Thyroid gland (tissue), 4 donors: Measurements from ENCODE around the gene RNF26. TPM values are rescaled to one million over a fixed set of nuclear protein-coding genes. Genes with fewer than 3 reads are reported as not detected.

Source experiments
- DNase-seq, 2 donors: peaks; one replicate each; pipeline ENCODE4 v3.0.0-alpha.2; 2019
- H3K27ac ChIP-seq, 3 donors: fragments of 200-600 bp; sonication (generic); 1 replicate in 2 of 3; 2 replicates in 1 of 3; pipeline ENCODE4 v1.5.1; 2016 to 2019; ENCODE audit warnings: mild to moderate bottlenecking in 1 of 3, moderate library complexity in 1 of 3
- H3K27me3 ChIP-seq: fragments of 200-600 bp; sonication (generic); one replicate; pipeline ENCODE4 v1.5.1; 2019
- H3K36me3 ChIP-seq, 2 donors: fragments of 200-600 bp; sonication (generic); one replicate each; pipeline ENCODE4 v1.5.1; 2016 to 2019
- H3K4me1 ChIP-seq, 2 donors: fragments of 200-600 bp; sonication (generic); one replicate each; pipeline ENCODE4 v1.5.1; 2017 to 2019
- H3K4me3 ChIP-seq, 3 donors: fragments of 200-600 bp; sonication (generic); replicated peaks in 1 of 3; 1 replicate in 2 of 3; 2 replicates in 1 of 3; pipeline ENCODE4 v1.5.1; 2016; ENCODE audit warnings: mild to moderate bottlenecking in 1 of 3
- H3K9me3 ChIP-seq: fragments of 200-600 bp; sonication (generic); one replicate; pipeline ENCODE4 v1.5.1; 2017
- CTCF ChIP-seq, 6 experiments: fragments of 200-600 bp in 3 of 6; fragments of 450-650 bp in 3 of 6; sonication (generic) in 3 of 6; IDR thresholded peaks; one replicate each; pipeline ENCODE4 v1.5.1; 2016 to 2019; ENCODE audit warnings: antibody characterized with exemption in 6 of 6, mild to moderate bottlenecking in 2 of 6, inconsistent platforms in 1 of 6, moderate library complexity in 1 of 6
- POLR2A ChIP-seq, 2 donors: fragments of 450-650 bp; IDR thresholded peaks; one replicate each; pipeline ENCODE4 v1.6.1; 2017; ENCODE audit warnings: antibody characterized with exemption in 2 of 2, mild to moderate bottlenecking in 2 of 2, moderate library complexity in 1 of 2
- WGBS, 2 donors: methylation state at CpG; one replicate each; pipeline ENCODE4 v1.1.5; 2017; 5-methylcytosine and 5-hydroxymethylcytosine counted together
- intact Hi-C: fragments of 100-400 bp; cut with DNase I; formaldehyde crosslinking; loops from one replicate; pipeline ENCODE4 v1.15.1; 2023
- total RNA-seq, 4 donors: library from RNA; depleted of rRNA; stranded (reverse); fragments of >200 nt; gene quantifications; one replicate each; pipeline ENCODE4 v1.2.3, GENCODE V29; 2016

The RNF26 gene
- total RNA-seq, 4 donors from 2014 or later: 10.1 to 18.9 (median 14.1) TPM

DNA sequence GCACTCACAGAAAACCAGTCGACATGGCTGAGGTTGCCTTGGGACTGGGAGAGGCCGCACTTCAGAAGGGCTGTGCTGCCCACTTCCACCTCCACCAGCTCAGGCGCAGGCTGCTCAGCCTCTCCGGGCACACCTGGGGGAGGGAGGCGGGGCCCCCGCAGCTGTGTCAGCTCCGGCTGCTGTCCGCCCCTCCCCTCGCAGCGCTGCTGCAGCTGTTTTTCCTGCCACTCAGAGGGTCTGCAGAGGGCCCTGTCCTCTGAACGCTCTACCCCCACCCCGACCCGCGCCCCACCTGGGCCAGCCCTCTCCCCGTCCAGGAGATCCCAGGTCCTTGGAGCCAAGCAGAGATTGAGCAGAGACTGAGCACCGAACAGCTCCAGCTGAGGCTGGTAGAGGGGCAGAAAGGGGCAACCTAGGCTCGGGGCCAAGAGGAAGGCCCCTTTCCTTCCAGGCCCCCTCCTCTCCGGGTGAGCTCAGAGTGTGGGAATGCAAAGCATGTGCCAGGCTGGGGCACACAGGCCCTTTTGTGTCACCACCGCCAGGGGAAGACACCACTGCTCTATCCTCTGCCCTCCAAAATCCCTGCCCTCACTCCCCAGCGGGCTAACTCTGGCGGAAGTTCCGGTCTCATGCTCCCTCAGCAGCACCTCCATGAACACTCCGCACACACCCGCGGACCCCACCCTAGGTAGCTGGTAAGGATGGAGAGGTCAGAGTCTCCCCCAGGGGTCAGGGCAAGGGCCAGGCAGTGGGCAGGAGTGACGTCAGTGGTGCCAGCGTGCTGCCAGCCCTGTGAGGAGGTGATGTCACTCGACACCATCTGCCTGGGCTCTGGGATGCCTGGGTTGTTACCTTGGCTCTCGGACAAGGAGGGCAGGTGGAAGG is 19.0 kb upstream of the RNF26 start:
- Histone ChIP-seq H3K27ac (peak overlapping the region in 2 of 3 donors; percentile 65), H3K4me3 (peak overlapping the region in 1 of 3 donors; percentile 32), H3K4me1 (peaks cover 18 to 36% of the 10 kb centered on the region in 2 donors), H3K36me3 (no peaks in the 10 kb centered on the region), H3K27me3 (peaks cover 12% of the 10 kb centered on the region), H3K9me3 (no peaks in the 10 kb centered on the region)
- TF ChIP-seq POLR2A (IDR thresholded peaks at IDR 0.05) (no peak), CTCF (IDR thresholded peaks at IDR 0.05) (no peak)
- peak in 1 of 2 donors; percentile 30 for DNase-seq
- WGBS, 2 donors: 7 to 18% methylated on average over 22 to 24 of the region's 29 CpGs
- intact Hi-C loops: no loop called here

DNA sequence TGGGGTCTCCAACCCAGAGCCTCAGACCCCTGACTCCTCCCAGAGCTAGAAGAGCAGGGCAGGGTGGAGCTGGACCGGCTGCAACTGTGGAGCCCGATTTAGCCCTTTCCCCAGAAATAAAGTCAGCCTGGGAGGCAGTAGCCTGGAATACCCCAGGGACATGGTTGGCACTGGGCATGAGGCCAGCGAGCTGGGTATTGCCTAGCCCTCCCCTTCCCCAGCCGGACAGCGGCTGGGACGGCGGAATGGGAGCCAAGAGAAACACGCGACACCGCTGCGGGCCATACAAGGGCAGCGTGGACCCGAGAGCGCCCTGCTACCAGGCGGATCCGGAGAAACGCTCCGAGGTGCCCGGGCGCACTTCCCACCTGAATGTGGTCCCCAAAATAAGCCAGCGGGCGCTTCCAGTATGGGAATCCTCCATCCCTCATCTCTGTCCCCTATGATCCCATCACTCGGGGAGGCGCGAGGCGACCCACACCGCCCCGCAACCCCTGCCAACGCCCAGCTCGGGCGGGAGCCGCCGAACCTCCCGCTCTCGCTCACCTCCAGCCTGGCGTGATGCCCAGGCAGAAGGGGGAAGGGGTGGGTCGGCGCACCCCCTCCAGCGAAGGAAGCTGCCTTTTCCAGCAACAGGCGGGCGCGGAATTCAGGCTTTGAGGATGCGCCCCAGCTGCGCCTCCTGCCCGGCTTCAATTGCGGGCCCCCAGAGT is 18.2 kb upstream of the RNF26 start:
- Histone ChIP-seq H3K9me3 (no peaks in the 10 kb centered on the region), H3K4me3 (peak overlapping the region in 1 of 3 donors; percentile 32), H3K4me1 (peaks cover 24 to 44% of the 10 kb centered on the region in 2 donors), H3K36me3 (no peaks in the 10 kb centered on the region), H3K27ac (peak overlapping the region; percentile 41 to 65 (median 65)), H3K27me3 (peaks cover 12% of the 10 kb centered on the region)
- WGBS, 2 donors: 2% methylated on average over 13 of the region's 46 CpGs; no CpG with 5 or more reads in 1 of the 2 donors
- peak; percentile 57 to 74 for DNase-seq
- no peak for TF ChIP-seq CTCF (IDR thresholded peaks at IDR 0.05)
- TF ChIP-seq POLR2A (IDR thresholded peaks at IDR 0.05): no peak
- intact Hi-C loops: no loop called here

DNA sequence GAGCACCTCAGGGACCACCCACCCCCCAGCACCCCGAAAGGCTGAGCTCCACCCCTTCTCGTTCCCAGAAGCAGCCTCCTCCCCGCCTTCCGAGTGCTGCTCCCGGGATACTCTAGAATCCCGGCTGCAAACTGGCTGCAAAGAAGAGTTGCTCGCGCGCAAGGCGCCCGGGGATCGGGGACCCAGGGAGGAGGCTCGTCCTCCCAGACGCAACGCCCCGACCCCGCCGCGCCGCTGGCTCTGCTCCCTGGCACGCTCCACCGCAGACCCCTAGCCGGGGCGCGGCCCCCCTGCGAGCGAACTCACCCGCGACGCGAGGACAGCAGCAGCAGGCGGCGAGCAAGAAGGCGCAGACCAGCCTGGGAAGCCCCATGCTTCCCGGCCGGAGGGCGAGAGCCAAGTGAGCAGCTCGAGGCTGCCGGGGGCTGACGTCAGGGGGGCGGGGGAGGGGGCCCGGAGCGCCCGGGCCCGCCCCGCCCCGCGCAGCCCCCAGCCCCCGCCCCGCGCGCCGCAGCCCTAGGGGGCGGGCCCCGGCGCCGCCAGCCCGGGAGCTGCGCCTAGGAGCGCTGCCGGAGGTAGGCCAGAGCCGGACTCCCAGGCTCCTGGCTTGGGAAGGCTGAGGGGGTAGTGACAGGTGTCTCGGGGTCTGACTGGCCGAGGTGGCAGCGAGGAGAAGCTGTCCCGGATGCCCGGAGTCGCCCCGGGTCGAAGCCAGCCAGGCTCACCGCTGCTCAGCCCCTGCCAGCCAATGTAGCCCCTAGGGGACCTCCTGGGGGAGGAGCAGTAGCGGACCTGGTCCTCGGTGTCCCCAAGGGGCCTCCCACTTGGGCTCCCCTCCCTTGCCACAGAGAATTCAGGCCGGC is 17.4 kb upstream of the RNF26 start, which contains the start of gene MCAM:
TSS of gene MCAM (minus strand) at position 402 of the 863 bp plus-strand sequence. CDS start at position 373, 29 bp downstream.
- peaks cover 31 to 51% of the 10 kb centered on the region in 2 donors for H3K4me1 ChIP-seq
- peak within 1 kb of the TSS in 1 of 3 donors; percentile 32 for H3K4me3 ChIP-seq
- WGBS, 2 donors: 0 to 5% methylated on average over 30 of the region's 74 CpGs
- DNase-seq: no peak
- H3K27ac ChIP-seq: peak within 1 kb of the TSS; percentile 41 to 81 (median 65)
- no peaks in the 10 kb centered on the region for H3K9me3 ChIP-seq
- intact Hi-C loops: no loop called here
- no peak for TF ChIP-seq POLR2A (IDR thresholded peaks at IDR 0.05)
- no peak for TF ChIP-seq CTCF (IDR thresholded peaks at IDR 0.05)
- no peaks in the 10 kb centered on the region for H3K36me3 ChIP-seq
- peaks cover 20% of the 10 kb centered on the region for H3K27me3 ChIP-seq

DNA sequence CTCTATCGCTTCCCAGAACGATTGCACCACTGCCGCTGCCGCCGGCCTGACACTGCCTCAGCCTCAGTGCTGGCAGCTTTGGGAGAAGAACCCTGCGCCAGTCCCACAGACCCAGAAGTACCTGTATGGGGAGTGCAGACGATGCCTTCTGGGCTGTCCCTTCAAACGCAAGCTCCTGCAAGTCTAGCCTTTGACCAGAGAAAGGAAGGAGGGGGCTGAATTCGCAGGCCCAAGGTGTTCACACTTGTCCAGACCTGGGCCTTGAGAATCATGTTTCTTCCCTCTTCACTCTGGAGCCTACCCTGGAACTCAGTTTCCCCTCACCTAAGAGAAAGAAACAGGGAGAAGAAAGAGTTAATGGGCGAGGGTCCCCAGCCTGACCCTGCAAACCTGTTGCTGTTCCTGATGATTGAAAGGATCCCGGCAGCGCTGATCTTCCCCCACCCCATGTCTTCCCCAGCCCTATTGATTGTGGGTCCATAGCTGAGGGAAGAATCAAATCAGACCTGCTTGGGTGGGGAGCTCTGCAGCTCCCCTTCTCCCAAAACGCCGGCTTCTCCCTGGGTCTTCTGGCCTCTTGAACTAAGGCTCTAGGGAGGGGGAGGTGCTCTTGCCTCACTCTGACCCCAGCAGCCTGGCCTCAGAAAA is 16.6 kb upstream of the RNF26 start:
- H3K4me3 ChIP-seq: no peak overlapping the region
- H3K36me3 ChIP-seq: no peaks in the 10 kb centered on the region
- peak overlapping the region in 2 of 3 donors; percentile 65 to 81 for H3K27ac ChIP-seq
- intact Hi-C loops: no loop called here
- no peak for DNase-seq
- no peaks in the 10 kb centered on the region for H3K9me3 ChIP-seq
- H3K27me3 ChIP-seq: peaks cover 20% of the 10 kb centered on the region
- TF ChIP-seq CTCF (IDR thresholded peaks at IDR 0.05) (no peak), POLR2A (IDR thresholded peaks at IDR 0.05) (no peak)
- WGBS, 2 donors: 72 to 78% methylated on average over 8 to 14 of the region's 14 CpGs
- H3K4me1 ChIP-seq: peaks cover 33 to 51% of the 10 kb centered on the region in 2 donors
